Measurements from ENCODE around the gene ADH1A.
"Not testable (repeated sequence)": the region's sequence is repeated elsewhere in the genome, so short reads cannot be mapped to it uniquely, and the experiment has no call there.

Gene ADH1A

GRCh38 chr4:99323756-99324155 lies 33.0 kb upstream of the ADH1A start:
- TF ChIP-seq ZFX (IDR thresholded peaks at IDR 0.05) = no peak
- TF ChIP-seq CTCF (conservative IDR thresholded peaks at IDR 0.05) = no peak

GRCh38 chr4:99321241-99322191 lies 30.7 kb upstream of the ADH1A start, which contains the start of gene ADH1B:
Gene ADH1B, minus strand, starts transcription at chr4:99321401. Its CDS starts 70 bp downstream, at chr4:99321331.
- TF ChIP-seq ZFX (IDR thresholded peaks at IDR 0.05) (no peak), CTCF (conservative IDR thresholded peaks at IDR 0.05) (no peak)
- no peak within 1 kb of the TSS for H3K27ac ChIP-seq

More at GRCh38 chr4:99323756-99324155, 33.0 kb upstream of the ADH1A start:
- H3K27ac ChIP-seq = no peak overlapping the region

GRCh38 chr4:99317811-99318210 lies 27.0 kb upstream of the ADH1A start:
- H3K27ac ChIP-seq = not testable (repeated sequence)

GRCh38 chr4:99317354-99317753 lies 26.6 kb upstream of the ADH1A start:
- TF ChIP-seq CTCF (conservative IDR thresholded peaks at IDR 0.05) (no peak), ZFX (IDR thresholded peaks at IDR 0.05) (no peak)

GRCh38 chr4:99315839-99316238 lies 25.1 kb upstream of the ADH1A start:
- no peak for TF ChIP-seq CTCF (conservative IDR thresholded peaks at IDR 0.05)
- TF ChIP-seq ZFX (IDR thresholded peaks at IDR 0.05) = no peak
- no peak overlapping the region for H3K27ac ChIP-seq

More at GRCh38 chr4:99317354-99317753, 26.6 kb upstream of the ADH1A start:
- no peak overlapping the region for H3K27ac ChIP-seq

- TF ChIP-seq CTCF (conservative IDR thresholded peaks at IDR 0.05) (no peak), ZFX (IDR thresholded peaks at IDR 0.05) (no peak)
These were observed 23.4 kb upstream of the ADH1A start for GRCh38 chr4:99314211-99314610.

GRCh38 chr4:99310389-99310788 lies 19.6 kb upstream of the ADH1A start:
- H3K27ac ChIP-seq = no peak overlapping the region
- TF ChIP-seq ZFX (IDR thresholded peaks at IDR 0.05) (no peak), CTCF (conservative IDR thresholded peaks at IDR 0.05) (no peak)

More at GRCh38 chr4:99314211-99314610, 23.4 kb upstream of the ADH1A start:
- no peak overlapping the region for H3K27ac ChIP-seq

Measured in C4-2B (cell line).